Astrocyte of the cerebellum (primary cell): ENCODE measurements around the gene SAFB2.

ENCODE experiments used
- DNase-seq: peaks from one replicate; pipeline ENCODE4 v3.0.0-alpha.2; 2011; ENCODE audit warnings: low read depth
- H3K4me3 ChIP-seq: 2 replicates; pipeline ENCODE4 v1.5.1; 2011; ENCODE audit warnings: mild to moderate bottlenecking, low read depth, low read length, moderate library complexity
- CTCF ChIP-seq: IDR thresholded peaks from 2 replicates; pipeline ENCODE4 v1.5.1; 2012; ENCODE audit warnings: low read length, low read depth, moderate library complexity, mild to moderate bottlenecking; ENCODE audit errors: missing control alignments
- in situ Hi-C: cut with HindIII; loops from 2 replicates; pipeline ENCODE4 v1.10.0; 2017; ENCODE audit warnings: low sequenced_read_pairs

Gene SAFB2

GRCh38 chr19:5560156-5560555 is 62.4 kb downstream of the SAFB2 start:
- DNase-seq = no peak
- no peak for TF ChIP-seq CTCF
- H3K4me3 ChIP-seq = no peak overlapping the region
- in situ Hi-C loops = no loop called here

- no peak for DNase-seq
- in situ Hi-C loops = loop anchor here (10.0 kb wide), 1 partner anchor 75 kb away; no protein-coding TSS in a partner anchor
- no peak overlapping the region for H3K4me3 ChIP-seq
- no peak for TF ChIP-seq CTCF
Observed at GRCh38 chr19:5559804-5560133, 62.8 kb downstream of the SAFB2 start.

- in situ Hi-C loops = loop anchor here (10.0 kb wide), 1 partner anchor 73 kb away; no protein-coding TSS in a partner anchor
- no peak overlapping the region for H3K4me3 ChIP-seq
- TF ChIP-seq CTCF = no peak
- no peak for DNase-seq
Observed at GRCh38 chr19:5558101-5558621, 64.4 kb downstream of the SAFB2 start.

- no peak for TF ChIP-seq CTCF
- no peak for DNase-seq
- in situ Hi-C loops = loop anchor here (10.0 kb wide), 1 partner anchor 73 kb away; no protein-coding TSS in a partner anchor
- H3K4me3 ChIP-seq = no peak overlapping the region
Observed at GRCh38 chr19:5557691-5558090, 64.9 kb downstream of the SAFB2 start.

- no peak overlapping the region for H3K4me3 ChIP-seq
- TF ChIP-seq CTCF = no peak
- in situ Hi-C loops = loop anchor here (10.0 kb wide), 1 partner anchor 70 kb away; no protein-coding TSS in a partner anchor
- DNase-seq = no peak
Observed at GRCh38 chr19:5554828-5555227, 67.7 kb downstream of the SAFB2 start.

- in situ Hi-C loops = loop anchor here (10.0 kb wide), 1 partner anchor 69 kb away; no protein-coding TSS in a partner anchor
- TF ChIP-seq CTCF = no peak
- no peak for DNase-seq
- no peak overlapping the region for H3K4me3 ChIP-seq
Observed at GRCh38 chr19:5553892-5554291, 68.7 kb downstream of the SAFB2 start.
